GM23338 (cell line): Measurements from ENCODE around the gene BIRC6. TPM values are rescaled to one million over a fixed set of nuclear protein-coding genes. Genes with fewer than 3 reads are reported as not detected.

Experiments used
- ATAC-seq: fragments of 200-7000 bp; cut with Tn5 transposase; 3 replicates; pipeline ENCODE4 v1.9.1; 2020
- DNase-seq: peaks from one replicate; pipeline ENCODE4 v3.0.0-alpha.2; 2015; ENCODE audit warnings: low spot score
- H2AFZ ChIP-seq: fragments of 200-600 bp; sonication (generic); 2 replicates; pipeline ENCODE4 v1.8.0; 2016; ENCODE audit warnings: antibody characterized with exemption, mild to moderate bottlenecking, moderate library complexity
- H3F3A ChIP-seq: fragments of 200-600 bp; sonication (generic); replicated peaks from 2 replicates; pipeline ENCODE4 v1.8.0; 2017; ENCODE audit warnings: antibody characterized with exemption, mixed run types, low read depth
- H3K27ac ChIP-seq: fragments of 200-600 bp; sonication (generic); 2 replicates; pipeline ENCODE4 v1.6.1; 2016; ENCODE audit warnings: low read depth
- H3K27me3 ChIP-seq: fragments of 200-600 bp; sonication (generic); 2 replicates; pipeline ENCODE4 v1.8.0; 2016; ENCODE audit warnings: mild to moderate bottlenecking, mixed run types, moderate library complexity; ENCODE audit not compliant: insufficient read depth
- H3K36me3 ChIP-seq: fragments of 200-600 bp; sonication (generic); 2 replicates; pipeline ENCODE4 v1.8.0; 2016; ENCODE audit warnings: mild to moderate bottlenecking; ENCODE audit not compliant: insufficient read depth
- H3K4me1 ChIP-seq: fragments of 200-600 bp; sonication (generic); 2 replicates; pipeline ENCODE4 v1.8.0; 2016; ENCODE audit warnings: mild to moderate bottlenecking, moderate library complexity; ENCODE audit not compliant: insufficient read depth
- H3K4me2 ChIP-seq: fragments of 200-600 bp; sonication (generic); 2 replicates; pipeline ENCODE4 v1.7.1; 2017; ENCODE audit warnings: mixed run types
- H3K4me3 ChIP-seq: fragments of 200-600 bp; sonication (generic); 2 replicates; pipeline ENCODE4 v1.6.1; 2016; ENCODE audit warnings: mixed run types
- H3K79me2 ChIP-seq: fragments of 200-600 bp; sonication (generic); replicated peaks from 2 replicates; pipeline ENCODE4 v1.8.0; 2017; ENCODE audit warnings: mild to moderate bottlenecking; ENCODE audit not compliant: insufficient read depth
- H3K9me2 ChIP-seq: fragments of 200-600 bp; sonication (generic); 2 replicates; pipeline ENCODE4 v1.8.0; 2017; ENCODE audit not compliant: insufficient read depth
- H4K20me1 ChIP-seq: fragments of 200-600 bp; sonication (generic); replicated peaks from 2 replicates; pipeline ENCODE4 v1.8.0; 2017; ENCODE audit warnings: mild to moderate bottlenecking; ENCODE audit not compliant: insufficient read depth
- H3K27ac Mint-ChIP-seq: 2 replicates; pipeline ENCODE4 v1.8.0; 2020; ENCODE audit warnings: inconsistent platforms, mild to moderate bottlenecking, moderate library complexity, mixed read lengths
- H3K27me3 Mint-ChIP-seq: 3 replicates; pipeline ENCODE4 v1.8.0; 2022; ENCODE audit warnings: low read depth, mild to moderate bottlenecking, moderate library complexity, mixed read lengths, inconsistent platforms; ENCODE audit not compliant: insufficient read depth, poor library complexity
- H3K36me3 Mint-ChIP-seq: 3 replicates; pipeline ENCODE4 v1.8.0; 2021; ENCODE audit warnings: low read depth, mild to moderate bottlenecking, inconsistent platforms, moderate library complexity, mixed read lengths
- H3K4me1 Mint-ChIP-seq: 3 replicates; pipeline ENCODE4 v1.8.0; 2020; ENCODE audit warnings: mild to moderate bottlenecking, inconsistent platforms, mixed read lengths
- H3K4me3 Mint-ChIP-seq: 3 replicates; pipeline ENCODE4 v1.8.0; 2021; ENCODE audit warnings: moderate library complexity, mild to moderate bottlenecking, inconsistent platforms, mixed read lengths
- H3K9me3 Mint-ChIP-seq: 3 replicates; pipeline ENCODE4 v1.8.0; 2020; ENCODE audit warnings: moderate library complexity, mild to moderate bottlenecking, inconsistent platforms, mixed read lengths
- ETS1 ChIP-seq: IDR thresholded peaks from 2 replicates; pipeline ENCODE4 v1.6.1; 2016; ENCODE audit warnings: antibody characterized with exemption
- EZH2 ChIP-seq: fragments of 200-600 bp; sonication (generic); IDR thresholded peaks from one replicate; pipeline ENCODE4 v1.8.0; 2017; ENCODE audit warnings: antibody characterized with exemption, mild to moderate bottlenecking, low read depth; ENCODE audit not compliant: unreplicated experiment
- EZH2phosphoT487 ChIP-seq: fragments of 200-600 bp; sonication (generic); IDR thresholded peaks from one replicate; pipeline ENCODE4 v1.8.1; 2018; ENCODE audit warnings: antibody characterized with exemption; ENCODE audit not compliant: unreplicated experiment
- JUNB ChIP-seq: IDR thresholded peaks from one replicate; pipeline ENCODE4 v1.6.1; 2016; ENCODE audit warnings: antibody characterized with exemption; ENCODE audit not compliant: unreplicated experiment
- NANOG ChIP-seq: IDR thresholded peaks from 2 replicates; pipeline ENCODE4 v1.6.1; 2016; ENCODE audit warnings: antibody characterized with exemption, borderline replicate concordance
- POLR2AphosphoS5 ChIP-seq: IDR thresholded peaks from 2 replicates; pipeline ENCODE4 v1.6.1; 2016; ENCODE audit warnings: antibody characterized with exemption, low read depth
- STAT1 ChIP-seq: IDR thresholded peaks from one replicate; pipeline ENCODE4 v1.6.1; 2016; ENCODE audit warnings: antibody characterized with exemption; ENCODE audit not compliant: unreplicated experiment
- ZNF331 ChIP-seq: fragments of 250-450 bp; sonication (Bioruptor Pico); IDR thresholded peaks from 2 replicates; pipeline ENCODE4 v1.5.0; 2020; ENCODE audit warnings: low read depth, mild to moderate bottlenecking, moderate library complexity
- ZNF462 ChIP-seq: fragments of 250-450 bp; sonication (Bioruptor Pico); IDR thresholded peaks from 2 replicates; pipeline ENCODE4 v1.5.0; 2020; ENCODE audit warnings: mild to moderate bottlenecking, moderate library complexity
- polyA plus RNA-seq: library from polyadenylated mRNA; unstranded; fragments of >200 nt; fragmentation: Nextera tagmentation; extraction: Ambion mirVana; gene quantifications from 2 replicates; pipeline ENCODE4 v1.2.1, GENCODE V29; 2016
- total RNA-seq: library from RNA; depleted of rRNA; stranded (reverse); fragments of >200 nt; shearing (Covaris generic); gene quantifications from 2 replicates; pipeline ENCODE4 v1.2.3, GENCODE V29; 2014

BIRC6 gene
- total and polyA plus RNA-seq, 2 experiments from 2014 or later, result 85.8 to 131 TPM

GRCh38 chr2:32663864-32664263 is 307.0 kb downstream of the BIRC6 start (continued):
- TF ChIP-seq EZH2 (no peak), STAT1 (no peak), NANOG (no peak), EZH2phosphoT487 (no peak)

DNA sequence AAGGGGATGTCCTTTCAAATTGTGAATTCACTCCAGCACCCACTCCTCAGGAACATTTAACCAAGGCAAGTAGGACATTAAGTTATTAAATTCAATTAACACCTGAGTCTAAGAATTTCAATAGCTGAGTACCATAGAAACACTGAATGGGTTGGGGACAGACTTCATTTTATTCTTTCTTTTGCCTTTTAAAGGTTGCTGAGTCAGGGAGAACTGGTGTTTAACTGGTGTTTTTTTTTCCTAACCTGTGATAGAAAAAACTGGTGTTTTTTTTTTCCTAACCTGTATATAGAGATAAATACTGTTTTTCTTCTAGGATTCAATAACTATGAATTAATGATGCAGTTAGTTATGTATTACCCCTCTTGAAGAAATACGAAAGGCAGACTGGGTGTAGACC is 309.9 kb downstream of the BIRC6 start:
- Mint-ChIP-seq H3K9me3 (no peaks in the 10 kb centered on the region), H3K4me3 (no peak overlapping the region), H3K4me1 (no peaks in the 10 kb centered on the region), H3K36me3 (peaks cover 17% of the 10 kb centered on the region; the same call in 2 of the 3 replicates), H3K27me3 (no peaks in the 10 kb centered on the region), H3K27ac (no peak overlapping the region)
- Histone ChIP-seq H2AFZ (no peak overlapping the region), H3K27me3 (no peaks in the 10 kb centered on the region), H3K27ac (no peak overlapping the region), H3K36me3 (no peaks in the 10 kb centered on the region), H3K4me1 (no peaks in the 10 kb centered on the region), H3K4me3 (no peak overlapping the region), H3K9me2 (no peaks in the 10 kb centered on the region), H3K79me2 (no peaks in the 10 kb centered on the region), H3F3A (no peaks in the 10 kb centered on the region), H3K4me2 (no peak overlapping the region), H4K20me1 (no peaks in the 10 kb centered on the region; the same call in 1 of the 2 replicates)
- no peak for TF ChIP-seq STAT1
- TF ChIP-seq NANOG, result no peak
- no peak for TF ChIP-seq ZNF331 (CRISPR knock-in tag)
- TF ChIP-seq ETS1, result no peak
- no peak for TF ChIP-seq POLR2AphosphoS5
- TF ChIP-seq ZNF462 (CRISPR knock-in tag), result no peak
- no peak for TF ChIP-seq EZH2
- TF ChIP-seq JUNB, result no peak
- ATAC-seq, result no peak
- no peak for DNase-seq
